SIG-M5 treated with dmso at 0.1 percent for 504 hours (cell line): ENCODE data around the gene APRT.
A peak's percentile ranks its signal among the peaks of the same experiment; 100 is the strongest.

ENCODE experiments used
- DNase-seq: peaks from one replicate; lab custom pipeline; 2025; ENCODE audit not compliant: unreplicated experiment; lab: John Stamatoyannopoulos, UW

Gene APRT

GRCh38 chr16:88811769-88812512, at the start of gene APRT:
Gene APRT (minus strand): TSS chr16:88811928. CDS start chr16:88811899, 29 bp downstream.
- DNase-seq = peak; percentile 86

GRCh38 chr16:88861359-88861758, 49.6 kb upstream of the APRT start:
- DNase-seq = no peak

- no peak for DNase-seq
Observed at GRCh38 chr16:88859381-88860091, 47.8 kb upstream of the APRT start.

- DNase-seq = peak; percentile 80
Observed at GRCh38 chr16:88857728-88858339, 46.1 kb upstream of the APRT start.

- peak; percentile 90 for DNase-seq
Observed at GRCh38 chr16:88856828-88857727, 45.4 kb upstream of the APRT start, which contains the start of the genes GALNS and TRAPPC2L. Gene GALNS (minus strand): TSS chr16:88856947. CDS start chr16:88856877, 70 bp downstream. Gene TRAPPC2L (plus strand): TSS chr16:88857127. CDS start chr16:88857151, 24 bp downstream.

- DNase-seq = no peak
Observed at GRCh38 chr16:88856122-88856827, 44.5 kb upstream of the APRT start.

GRCh38 chr16:88855736-88856121, 44.0 kb upstream of the APRT start:
- DNase-seq = no peak

GRCh38 chr16:88855176-88855575, 43.4 kb upstream of the APRT start:
- no peak for DNase-seq

GRCh38 chr16:88854306-88855111, 42.8 kb upstream of the APRT start:
- DNase-seq = peak; percentile 31

GRCh38 chr16:88853325-88853941, 41.7 kb upstream of the APRT start:
- DNase-seq = no peak

GRCh38 chr16:88851616-88852015, 39.9 kb upstream of the APRT start:
- no peak for DNase-seq

GRCh38 chr16:88850531-88851199, 38.9 kb upstream of the APRT start:
- no peak for DNase-seq

- no peak for DNase-seq
Observed at GRCh38 chr16:88848557-88848956, 36.8 kb upstream of the APRT start.

- no peak for DNase-seq
Observed at GRCh38 chr16:88847654-88848053, 35.9 kb upstream of the APRT start.

GRCh38 chr16:88846088-88846487, 34.4 kb upstream of the APRT start:
- no peak for DNase-seq

- peak; percentile 3 for DNase-seq
Observed at GRCh38 chr16:88844419-88845036, 32.8 kb upstream of the APRT start.

GRCh38 chr16:88843256-88843655, 31.5 kb upstream of the APRT start:
- DNase-seq = no peak

GRCh38 chr16:88842806-88843205, 31.1 kb upstream of the APRT start:
- DNase-seq = no peak
